Nephron progenitor cell (in vitro differentiated cells): ENCODE measurements around the gene STAT1.

Experiments used
- DNase-seq: peaks from one replicate; pipeline ENCODE4 v3.0.0; 2021
- H3K27ac Mint-ChIP-seq: 2 replicates; pipeline ENCODE4 v1.8.0; 2021; ENCODE audit warnings: mild to moderate bottlenecking, moderate library complexity, mixed read lengths
- H3K27me3 Mint-ChIP-seq: 2 replicates; pipeline ENCODE4 v1.8.0; 2021; ENCODE audit warnings: mild to moderate bottlenecking, low read depth, mixed read lengths; ENCODE audit not compliant: poor library complexity
- H3K36me3 Mint-ChIP-seq: 2 replicates; pipeline ENCODE4 v1.8.0; 2021; ENCODE audit warnings: low read depth, mixed read lengths
- H3K4me1 Mint-ChIP-seq: 2 replicates; pipeline ENCODE4 v1.8.0; 2021; ENCODE audit warnings: mixed read lengths
- H3K4me3 Mint-ChIP-seq: 2 replicates; pipeline ENCODE4 v1.8.0; 2021; ENCODE audit warnings: mild to moderate bottlenecking, moderate library complexity, mixed read lengths
- H3K9me3 Mint-ChIP-seq: 2 replicates; pipeline ENCODE4 v1.8.0; 2021; ENCODE audit warnings: mild to moderate bottlenecking, moderate library complexity, mixed read lengths
- TF ChIP-seq, protein P1 (sequence below): fragments of 200-600 bp; sonication (generic); IDR thresholded peaks from 2 replicates; pipeline ENCODE4 v1.5.0; 2021; ENCODE audit warnings: antibody characterized with exemption

STAT1 gene

GRCh38 chr2:190978389-190979053 is 35.5 kb downstream of the STAT1 start:
- TF ChIP-seq, protein P1, sequence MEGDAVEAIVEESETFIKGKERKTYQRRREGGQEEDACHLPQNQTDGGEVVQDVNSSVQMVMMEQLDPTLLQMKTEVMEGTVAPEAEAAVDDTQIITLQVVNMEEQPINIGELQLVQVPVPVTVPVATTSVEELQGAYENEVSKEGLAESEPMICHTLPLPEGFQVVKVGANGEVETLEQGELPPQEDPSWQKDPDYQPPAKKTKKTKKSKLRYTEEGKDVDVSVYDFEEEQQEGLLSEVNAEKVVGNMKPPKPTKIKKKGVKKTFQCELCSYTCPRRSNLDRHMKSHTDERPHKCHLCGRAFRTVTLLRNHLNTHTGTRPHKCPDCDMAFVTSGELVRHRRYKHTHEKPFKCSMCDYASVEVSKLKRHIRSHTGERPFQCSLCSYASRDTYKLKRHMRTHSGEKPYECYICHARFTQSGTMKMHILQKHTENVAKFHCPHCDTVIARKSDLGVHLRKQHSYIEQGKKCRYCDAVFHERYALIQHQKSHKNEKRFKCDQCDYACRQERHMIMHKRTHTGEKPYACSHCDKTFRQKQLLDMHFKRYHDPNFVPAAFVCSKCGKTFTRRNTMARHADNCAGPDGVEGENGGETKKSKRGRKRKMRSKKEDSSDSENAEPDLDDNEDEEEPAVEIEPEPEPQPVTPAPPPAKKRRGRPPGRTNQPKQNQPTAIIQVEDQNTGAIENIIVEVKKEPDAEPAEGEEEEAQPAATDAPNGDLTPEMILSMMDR = no peak
- Mint-ChIP-seq H3K27me3 (no peaks in the 10 kb centered on the region), H3K27ac (peak overlapping the region; percentile 13), H3K9me3 (peaks cover 15% of the 10 kb centered on the region), H3K4me1 (peaks cover 54% of the 10 kb centered on the region), H3K4me3 (no peak overlapping the region), H3K36me3 (peaks cover 84% of the 10 kb centered on the region)
- DNase-seq = no peak

- Mint-ChIP-seq H3K36me3 (peaks cover 84% of the 10 kb centered on the region), H3K4me1 (peaks cover 52% of the 10 kb centered on the region), H3K27ac (peak overlapping the region; percentile 59)
Observed at GRCh38 chr2:190977505-190977904, 36.5 kb downstream of the STAT1 start.

DNA sequence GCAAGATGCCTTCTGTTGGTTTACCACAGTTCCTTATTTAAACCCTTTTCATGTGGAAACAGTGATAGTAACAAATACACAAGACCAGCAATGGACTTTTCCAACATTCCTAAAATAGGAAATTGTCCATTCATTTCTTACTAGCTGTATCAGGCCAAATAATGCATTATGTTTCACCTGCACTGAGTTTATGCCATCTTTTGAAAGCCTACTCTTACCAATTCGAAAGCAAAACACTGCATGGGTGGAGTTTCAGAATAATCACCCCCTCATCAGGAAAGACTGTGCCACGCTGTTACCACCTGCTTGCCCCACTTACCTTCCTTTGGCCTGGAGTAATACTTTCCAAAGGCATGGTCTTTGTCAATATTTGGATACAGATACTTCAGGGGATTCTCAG is 37.5 kb downstream of the STAT1 start:
- DNase-seq = no peak
- no peak overlapping the region for H3K4me3 Mint-ChIP-seq
- H3K4me1 Mint-ChIP-seq = peaks cover 42% of the 10 kb centered on the region
- peaks cover 84% of the 10 kb centered on the region for H3K36me3 Mint-ChIP-seq
- H3K27me3 Mint-ChIP-seq = no peaks in the 10 kb centered on the region
- TF ChIP-seq, protein P1 = no peak
- H3K27ac Mint-ChIP-seq = no peak overlapping the region
- no peaks in the 10 kb centered on the region for H3K9me3 Mint-ChIP-seq

More at GRCh38 chr2:190977505-190977904, 36.5 kb downstream of the STAT1 start:
- no peaks in the 10 kb centered on the region for H3K27me3 Mint-ChIP-seq
- TF ChIP-seq, protein P1 = no peak
- peak overlapping the region; percentile 25 for H3K4me3 Mint-ChIP-seq
- peaks cover 6% of the 10 kb centered on the region for H3K9me3 Mint-ChIP-seq
- DNase-seq = no peak

DNA sequence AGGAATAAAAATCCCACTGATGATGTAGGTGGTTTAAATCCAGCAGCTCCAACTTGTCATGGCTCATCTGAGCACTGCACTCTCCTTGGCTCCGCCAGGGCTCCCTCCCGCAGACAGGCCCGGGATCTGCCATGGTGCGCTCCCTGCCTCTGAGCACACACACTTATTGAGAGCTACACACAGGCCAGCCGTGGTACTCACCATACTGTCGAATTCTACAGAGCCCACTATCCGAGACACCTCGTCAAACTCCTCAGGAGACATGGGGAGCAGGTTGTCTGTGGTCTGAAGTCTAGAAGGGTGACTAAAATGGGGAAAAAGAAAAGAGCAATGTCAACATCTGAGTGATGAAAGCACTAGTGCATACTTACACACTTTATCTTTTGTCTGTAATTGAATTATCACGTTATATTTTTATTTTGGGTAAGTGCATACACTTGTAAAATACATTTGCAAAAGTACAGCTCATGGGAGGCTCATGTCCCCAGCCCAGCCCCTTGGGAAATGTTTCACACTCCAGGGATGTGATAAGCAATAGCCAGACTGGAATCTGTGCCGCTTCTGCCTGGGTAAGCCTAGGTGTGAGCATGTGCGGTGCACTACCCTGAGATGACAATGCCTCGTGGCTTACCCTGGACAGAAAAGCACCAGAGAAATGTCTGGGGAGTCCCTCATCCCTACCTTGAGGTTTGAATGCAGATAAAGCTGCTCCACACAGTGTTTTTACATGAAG is 39.2 kb downstream of the STAT1 start:
- no peaks in the 10 kb centered on the region for H3K27me3 Mint-ChIP-seq
- no peaks in the 10 kb centered on the region for H3K9me3 Mint-ChIP-seq
- H3K36me3 Mint-ChIP-seq = peaks cover 92% of the 10 kb centered on the region
- TF ChIP-seq, protein P1 = no peak
- H3K27ac Mint-ChIP-seq = no peak overlapping the region
- peaks cover 25% of the 10 kb centered on the region for H3K4me1 Mint-ChIP-seq
- DNase-seq = no peak
- H3K4me3 Mint-ChIP-seq = no peak overlapping the region

- TF ChIP-seq, protein P1 = no peak
- H3K9me3 Mint-ChIP-seq = no peaks in the 10 kb centered on the region
- H3K4me1 Mint-ChIP-seq = peaks cover 17% of the 10 kb centered on the region
- no peak for DNase-seq
- peaks cover 84% of the 10 kb centered on the region for H3K36me3 Mint-ChIP-seq
- peak overlapping the region; percentile 30 for H3K27ac Mint-ChIP-seq
- no peaks in the 10 kb centered on the region for H3K27me3 Mint-ChIP-seq
- H3K4me3 Mint-ChIP-seq = no peak overlapping the region
Observed at GRCh38 chr2:190973726-190974628, 40.0 kb downstream of the STAT1 start.
